ENCODE data around the gene CTH.
"Not testable (repeated sequence)": the region's sequence is repeated elsewhere in the genome, so short reads cannot be mapped to it uniquely, and the experiment has no call there.

Gene CTH

GRCh38 chr1:70411360-70411844 is 334 bp downstream of the CTH start:
- peak overlapping the region; percentile 75 for H3K4me3 ChIP-seq (ENCODE audit: low read depth, low read length)
- no peak for TF ChIP-seq CTCF (IDR thresholded peaks at IDR 0.05; ENCODE audit: borderline replicate concordance, insufficient read depth, low read depth, low read length)

DNA sequence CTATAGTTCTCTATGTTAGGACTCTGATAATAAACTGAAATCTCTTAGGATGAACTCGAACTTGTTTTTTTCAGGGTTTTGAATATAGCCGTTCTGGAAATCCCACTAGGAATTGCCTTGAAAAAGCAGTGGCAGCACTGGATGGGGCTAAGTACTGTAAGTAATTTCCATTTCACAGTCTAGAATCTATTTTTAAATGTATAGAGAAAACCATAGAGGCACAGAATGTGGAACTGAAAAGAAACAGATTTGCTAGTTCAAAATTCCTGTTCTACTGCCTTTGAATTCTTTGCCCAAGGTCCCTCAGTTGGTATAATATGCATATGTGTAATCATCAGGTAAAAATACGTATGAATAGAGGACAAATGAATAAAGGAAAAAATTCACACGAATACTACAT is 4.8 kb downstream of the CTH start:
- no peak for TF ChIP-seq CTCF (IDR thresholded peaks at IDR 0.05; ENCODE audit: borderline replicate concordance, insufficient read depth, low read depth, low read length)
- no peak overlapping the region for H3K4me3 ChIP-seq (ENCODE audit: low read depth, low read length)

GRCh38 chr1:70418973-70419734 is 8.1 kb downstream of the CTH start:
- H3K4me3 ChIP-seq (ENCODE audit: low read depth, low read length), result not testable (repeated sequence)

GRCh38 chr1:70420320-70420719 is 9.3 kb downstream of the CTH start:
- TF ChIP-seq CTCF (IDR thresholded peaks at IDR 0.05; ENCODE audit: borderline replicate concordance, insufficient read depth, low read depth, low read length), result no peak
- H3K4me3 ChIP-seq (ENCODE audit: low read depth, low read length), result no peak overlapping the region

GRCh38 chr1:70426154-70427131 is 15.4 kb downstream of the CTH start:
- no peak for TF ChIP-seq CTCF (IDR thresholded peaks at IDR 0.05; ENCODE audit: borderline replicate concordance, insufficient read depth, low read depth, low read length)
- H3K4me3 ChIP-seq (ENCODE audit: low read depth, low read length), result no peak overlapping the region

GRCh38 chr1:70427976-70428375 is 16.9 kb downstream of the CTH start:
- no peak overlapping the region for H3K4me3 ChIP-seq (ENCODE audit: low read depth, low read length)
- no peak for TF ChIP-seq CTCF (IDR thresholded peaks at IDR 0.05; ENCODE audit: borderline replicate concordance, insufficient read depth, low read depth, low read length)

DNA sequence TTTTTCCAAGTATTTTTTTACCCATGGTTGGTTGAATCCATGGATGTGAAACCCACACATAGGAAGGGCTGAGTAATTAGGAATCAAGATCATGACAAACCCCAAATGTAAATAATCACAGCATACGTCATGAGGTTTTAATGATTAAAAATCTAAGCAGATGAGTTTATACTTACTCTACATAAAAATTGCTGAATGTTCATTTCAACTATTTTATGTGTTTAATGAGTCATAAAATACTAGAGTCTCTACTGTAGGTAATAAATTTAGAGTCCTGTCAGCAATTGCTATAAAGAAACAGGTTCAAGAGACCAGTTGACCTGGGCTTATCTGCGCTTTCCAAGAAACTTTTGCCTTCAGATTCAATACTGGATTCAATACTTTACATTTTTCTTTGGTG is 18.2 kb downstream of the CTH start:
- H3K4me3 ChIP-seq (ENCODE audit: low read depth, low read length), result no peak overlapping the region
- TF ChIP-seq CTCF (IDR thresholded peaks at IDR 0.05; ENCODE audit: borderline replicate concordance, insufficient read depth, low read depth, low read length), result no peak

Measured in GM12875 (cell line).